ENCODE measurements around the gene ATN1. TPM values are rescaled to one million over a fixed set of nuclear protein-coding genes. Genes with fewer than 3 reads are reported as not detected.

Gene ATN1
- total RNA-seq, 1 experiment from 2014 or later: 82.3 TPM

DNA sequence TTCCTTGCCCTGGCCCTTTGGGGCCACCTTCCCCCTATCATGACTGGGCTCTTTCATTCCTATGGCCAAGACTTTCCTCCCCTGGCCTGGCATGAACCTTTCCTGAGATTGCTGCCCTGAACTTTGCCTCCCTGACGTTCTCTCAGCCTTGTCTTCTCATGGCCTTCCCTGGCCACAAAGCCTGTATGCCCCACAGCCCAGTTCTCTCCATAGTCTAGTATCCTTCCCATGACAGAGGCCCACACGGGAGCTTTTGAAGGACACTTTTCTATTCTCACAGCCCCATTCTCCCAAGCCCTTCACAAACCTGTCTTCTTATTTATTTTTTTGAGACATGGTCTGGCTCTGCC is 11.4 kb downstream of the ATN1 start:
- intact Hi-C loops (cut with micrococcal nuclease; ENCODE audit: unreplicated experiment): no loop called here

DNA sequence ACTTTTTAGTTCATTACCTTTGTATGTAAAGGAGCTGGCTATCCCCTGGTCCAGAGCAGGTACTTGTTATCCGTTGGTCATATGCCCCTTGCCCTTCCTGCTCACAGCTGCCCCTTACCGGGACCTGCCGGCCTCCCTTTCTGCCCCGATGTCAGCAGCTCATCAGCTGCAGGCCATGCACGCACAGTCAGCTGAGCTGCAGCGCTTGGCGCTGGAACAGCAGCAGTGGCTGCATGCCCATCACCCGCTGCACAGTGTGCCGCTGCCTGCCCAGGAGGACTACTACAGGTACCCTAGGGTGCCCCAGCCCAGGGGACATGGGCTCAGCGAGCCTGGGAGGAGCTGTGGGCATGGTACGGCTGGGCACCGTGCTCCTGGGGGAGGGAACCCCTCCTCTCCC is 13.5 kb downstream of the ATN1 start:
- in situ Hi-C loops (cut with HindIII; ENCODE audit: low pct_unique_long_range_greater_than_20kb, low sequenced_read_pairs) (no loop called here), intact Hi-C loops (cut with micrococcal nuclease; ENCODE audit: unreplicated experiment) (loop anchor here (10.0 kb wide), 1 partner anchor 174 kb away; no protein-coding TSS in a partner anchor)
- H3K4me3 ChIP-seq (ENCODE audit: low read depth in 2 of 2, low read length in 2 of 2): no peak overlapping the region
- H3K27ac ChIP-seq (ENCODE audit: low read length): peak overlapping the region; percentile 57; the same call in 1 of the 2 replicates
- no TSS peak for BruUV-seq (replicated peaks)
- ChIA-PET POLR2A (no interaction called here), CTCF (no interaction called here)
- H3K27me3 ChIP-seq (ENCODE audit: control insufficient read depth, insufficient read depth, low read length): no peaks in the 10 kb centered on the region
- H3K4me1 ChIP-seq (ENCODE audit: control insufficient read depth, insufficient read depth, low read length): peaks cover 50% of the 10 kb centered on the region
- no peaks in the 10 kb centered on the region for H3K9me3 ChIP-seq (ENCODE audit: control insufficient read depth, insufficient read depth, low read depth, low read length)
- ATAC-seq (no peak), DNase-seq (ENCODE audit: low read depth, low spot score) (no peak)
- TF ChIP-seq REST (IDR thresholded peaks at IDR 0.05; ENCODE audit: insufficient read depth in 1 of 2, low read depth in 2 of 2, low read length in 1 of 2) (no peak), SIN3A (IDR thresholded peaks at IDR 0.05; ENCODE audit: borderline replicate concordance, insufficient read depth, low read depth, low read length) (no peak), TCF7L2 (IDR thresholded peaks at IDR 0.05; ENCODE audit: low read depth, low read length) (no peak), CTCF (IDR thresholded peaks at IDR 0.05) (no peak), POLR2AphosphoS5 (IDR thresholded peaks at IDR 0.05; ENCODE audit: low read depth, low read length) (no peak)
- no peaks in the 10 kb centered on the region; the same call in 1 of the 2 replicates for H3K36me3 ChIP-seq (ENCODE audit: control insufficient read depth, insufficient read depth, low read length)

More for the DNA sequence above, 11.4 kb downstream of the ATN1 start:
- H3K4me3 ChIP-seq (ENCODE audit: low read depth in 2 of 2, low read length in 2 of 2): no peak overlapping the region
- H3K27ac ChIP-seq (ENCODE audit: low read length): no peak overlapping the region
- ATAC-seq (no peak), DNase-seq (ENCODE audit: low read depth, low spot score) (no peak)
- peaks cover 40% of the 10 kb centered on the region for H3K4me1 ChIP-seq (ENCODE audit: control insufficient read depth, insufficient read depth, low read length)
- no peaks in the 10 kb centered on the region for H3K27me3 ChIP-seq (ENCODE audit: control insufficient read depth, insufficient read depth, low read length)
- BruUV-seq (replicated peaks): no TSS peak
- H3K9me3 ChIP-seq (ENCODE audit: control insufficient read depth, insufficient read depth, low read depth, low read length): no peaks in the 10 kb centered on the region
- CTCF ChIA-PET: no interaction called here
- peak; percentile 7; the same call in 1 of the 2 replicates for TF ChIP-seq POLR2AphosphoS5 (IDR thresholded peaks at IDR 0.05; ENCODE audit: low read depth, low read length)
- no peak for TF ChIP-seq SIN3A (IDR thresholded peaks at IDR 0.05; ENCODE audit: borderline replicate concordance, insufficient read depth, low read depth, low read length)
- H3K36me3 ChIP-seq (ENCODE audit: control insufficient read depth, insufficient read depth, low read length): peaks cover 3% of the 10 kb centered on the region; the same call in 1 of the 2 replicates
- in situ Hi-C loops (cut with HindIII; ENCODE audit: low pct_unique_long_range_greater_than_20kb, low sequenced_read_pairs): no loop called here
- POLR2A ChIA-PET: interaction anchor here (0.6 kb wide), 1 partner anchor 33 kb away, joined by 3 read pairs; no protein-coding TSS in a partner anchor

GRCh38 chr12:6941782-6942181 is 14.0 kb downstream of the ATN1 start:
- no TSS peak for BruUV-seq (replicated peaks)
- POLR2A ChIA-PET: interaction anchor here (0.6 kb wide), 1 partner anchor 17 kb away, joined by 3 read pairs; no protein-coding TSS in a partner anchor
- Histone ChIP-seq H3K9me3 (ENCODE audit: control insufficient read depth, insufficient read depth, low read depth, low read length) (no peaks in the 10 kb centered on the region), H3K4me1 (ENCODE audit: control insufficient read depth, insufficient read depth, low read length) (peaks cover 50% of the 10 kb centered on the region), H3K4me3 (ENCODE audit: low read depth in 2 of 2, low read length in 2 of 2) (no peak overlapping the region), H3K36me3 (ENCODE audit: control insufficient read depth, insufficient read depth, low read length) (no peaks in the 10 kb centered on the region; the same call in 1 of the 2 replicates), H3K27ac (ENCODE audit: low read length) (peak overlapping the region; percentile 95; the same call in 1 of the 2 replicates), H3K27me3 (ENCODE audit: control insufficient read depth, insufficient read depth, low read length) (no peaks in the 10 kb centered on the region)
- in situ Hi-C loops (cut with HindIII; ENCODE audit: low pct_unique_long_range_greater_than_20kb, low sequenced_read_pairs): no loop called here
- DNase-seq (ENCODE audit: low read depth, low spot score): no peak
- CTCF ChIA-PET: no interaction called here
- ATAC-seq: no peak
- no peak for TF ChIP-seq POLR2AphosphoS5 (IDR thresholded peaks at IDR 0.05; ENCODE audit: low read depth, low read length)
- TF ChIP-seq CTCF (IDR thresholded peaks at IDR 0.05): no peak
- no peak for TF ChIP-seq SIN3A (IDR thresholded peaks at IDR 0.05; ENCODE audit: borderline replicate concordance, insufficient read depth, low read depth, low read length)
- TF ChIP-seq TCF7L2 (IDR thresholded peaks at IDR 0.05; ENCODE audit: low read depth, low read length): no peak
- no peak for TF ChIP-seq REST (IDR thresholded peaks at IDR 0.05; ENCODE audit: insufficient read depth in 1 of 2, low read depth in 2 of 2, low read length in 1 of 2)
- intact Hi-C loops (cut with micrococcal nuclease; ENCODE audit: unreplicated experiment): loop anchor here (10.0 kb wide), 1 partner anchor 173 kb away; no protein-coding TSS in a partner anchor

Measured in Panc1 (cell line).